Hepatic stellate cell (primary cell): ENCODE data around the gene SLC30A3.

ENCODE experiments used
- DNase-seq: peaks from one replicate; pipeline ENCODE4 v3.0.0; 2011; ENCODE audit warnings: low spot score

Gene SLC30A3

GRCh38 chr2:27203741-27204140, 59.1 kb downstream of the SLC30A3 start:
- DNase-seq = no peak
